ENCODE measurements around the gene REEP5. TPM values are rescaled to one million over a fixed set of nuclear protein-coding genes. Genes with fewer than 3 reads are reported as not detected.

The REEP5 gene
- total and polyA plus RNA-seq, 9 of the 15 experiments (the other 6 are each of a cell fraction or from before 2014, with no cell fraction given), result 14.7 to 102 (median 36.0) TPM

- TF ChIP-seq HCFC1 (IDR thresholded peaks at IDR 0.05; ENCODE audit: low read depth, low read length) (no peak; the same call in 1 of the 2 replicates), PBX2 (CRISPR knock-in tag; IDR thresholded peaks at IDR 0.05; ENCODE audit: low read depth) (no peak), PBX2 (tag; conservative IDR thresholded peaks at IDR 0.05; ENCODE audit: low read depth) (no peak), GTF2E2 (tag; IDR thresholded peaks at IDR 0.05) (no peak), TAF1 (IDR thresholded peaks at IDR 0.05; ENCODE audit: control insufficient read depth, extremely low read depth, insufficient read depth, low read length, severe bottlenecking) (no peak), ZNF695 (CRISPR knock-in tag; IDR thresholded peaks at IDR 0.05) (no peak), MCM2 (IDR thresholded peaks at IDR 0.05; ENCODE audit: low read depth) (no peak), ZFX (CRISPR knock-in tag; IDR thresholded peaks at IDR 0.05) (peak; percentile 97), ZNF263 (CRISPR knock-in tag; IDR thresholded peaks at IDR 0.05; ENCODE audit: borderline replicate concordance) (no peak; the same call in none of the 2 replicates), YY1 (IDR thresholded peaks at IDR 0.05; ENCODE audit: borderline replicate concordance in 1 of 3, control insufficient read depth in 1 of 3, extremely low read depth in 1 of 3, insufficient read depth in 3 of 3, insufficient read length in 1 of 3, insufficient replicate concordance in 2 of 3, low read depth in 1 of 3, low read length in 2 of 3) (peak in 2 of 3 experiments; percentile 7 to 23), POLR2B (IDR thresholded peaks at IDR 0.05; ENCODE audit: low read depth, partially characterized antibody) (no peak), THRB (CRISPR knock-in tag; conservative IDR thresholded peaks at IDR 0.05) (no peak), ZNF232 (CRISPR knock-in tag; IDR thresholded peaks at IDR 0.05) (no peak), FOXP1 (CRISPR knock-in tag; IDR thresholded peaks at IDR 0.05) (peak; percentile 74; the same call in 1 of the 2 replicates), GABPB1 (CRISPR knock-in tag; IDR thresholded peaks at IDR 0.05) (peak; percentile 38; the same call in 1 of the 2 replicates), TCFL5 (CRISPR knock-in tag; conservative IDR thresholded peaks at IDR 0.05) (no peak), SP1 (CRISPR knock-in tag; IDR thresholded peaks at IDR 0.05) (peak; percentile 20; the same call in 1 of the 2 replicates), ZKSCAN1 (IDR thresholded peaks at IDR 0.05; ENCODE audit: low read depth, low read length) (no peak), ZNF384 (IDR thresholded peaks at IDR 0.05; ENCODE audit: low read depth, low read length) (no peak), ZNF668 (CRISPR knock-in tag; IDR thresholded peaks at IDR 0.05) (no peak), MXI1 (IDR thresholded peaks at IDR 0.05; ENCODE audit: low read depth, low read length) (no peak), MAFG (tag; conservative IDR thresholded peaks at IDR 0.05) (no peak), RBM39 (optimal IDR thresholded peaks at IDR 0.05; ENCODE audit: low read depth, low read length) (no peak), CXXC5 (CRISPR knock-in tag; IDR thresholded peaks at IDR 0.05) (peak; percentile 44)
These were observed 798 bp downstream of the REEP5 start (continued) for GRCh38 chr5:112921026-112921832.
